ENCODE measurements around the gene TRMT1.

DNA sequence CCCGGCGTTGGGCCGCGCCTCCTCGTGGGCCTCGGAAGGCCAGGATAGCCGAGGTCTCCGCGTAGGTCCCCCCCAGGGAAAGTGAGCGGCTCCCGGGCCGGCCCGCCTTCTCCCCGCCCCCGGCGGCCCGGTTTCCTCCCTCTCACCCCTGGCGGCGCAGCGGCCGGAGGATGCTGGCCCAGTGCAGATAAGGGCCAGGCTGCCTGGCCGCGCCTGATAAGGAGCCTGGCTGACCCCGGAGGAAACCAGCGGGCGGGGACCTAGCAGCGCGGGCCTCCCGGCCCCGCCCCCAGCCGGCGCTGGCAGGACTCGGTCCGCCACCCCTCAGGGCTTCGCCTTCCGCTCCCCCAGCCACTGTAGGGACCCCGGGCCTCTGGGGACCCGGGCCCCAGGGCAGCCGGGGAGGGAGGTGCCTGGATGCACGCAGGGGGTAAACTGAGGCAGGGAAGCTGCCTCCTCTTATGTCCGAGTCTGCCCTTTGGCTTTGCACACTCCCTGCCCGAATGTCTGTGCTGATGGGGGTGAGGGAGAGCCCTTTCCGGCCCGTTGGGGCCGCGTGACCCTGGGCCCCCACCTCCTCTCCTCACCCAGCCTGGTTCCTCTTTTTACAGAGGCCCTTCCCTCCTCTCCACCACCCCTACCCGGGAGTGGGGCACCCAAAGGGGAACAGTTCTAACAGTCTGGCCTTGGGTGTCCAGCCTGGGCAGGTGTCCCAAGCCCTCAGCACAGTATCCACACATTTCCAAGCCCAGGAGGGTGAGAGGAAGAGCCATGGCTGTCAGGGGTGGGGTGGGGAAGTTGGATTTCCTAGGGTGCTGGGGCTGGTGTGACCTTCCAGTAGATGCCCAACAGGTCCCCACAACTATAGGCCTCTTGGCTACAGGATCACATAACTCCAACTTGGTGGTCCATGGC is 13.6 kb downstream of the TRMT1 start, which contains the start of gene LYL1:
- TF ChIP-seq, protein P1, sequence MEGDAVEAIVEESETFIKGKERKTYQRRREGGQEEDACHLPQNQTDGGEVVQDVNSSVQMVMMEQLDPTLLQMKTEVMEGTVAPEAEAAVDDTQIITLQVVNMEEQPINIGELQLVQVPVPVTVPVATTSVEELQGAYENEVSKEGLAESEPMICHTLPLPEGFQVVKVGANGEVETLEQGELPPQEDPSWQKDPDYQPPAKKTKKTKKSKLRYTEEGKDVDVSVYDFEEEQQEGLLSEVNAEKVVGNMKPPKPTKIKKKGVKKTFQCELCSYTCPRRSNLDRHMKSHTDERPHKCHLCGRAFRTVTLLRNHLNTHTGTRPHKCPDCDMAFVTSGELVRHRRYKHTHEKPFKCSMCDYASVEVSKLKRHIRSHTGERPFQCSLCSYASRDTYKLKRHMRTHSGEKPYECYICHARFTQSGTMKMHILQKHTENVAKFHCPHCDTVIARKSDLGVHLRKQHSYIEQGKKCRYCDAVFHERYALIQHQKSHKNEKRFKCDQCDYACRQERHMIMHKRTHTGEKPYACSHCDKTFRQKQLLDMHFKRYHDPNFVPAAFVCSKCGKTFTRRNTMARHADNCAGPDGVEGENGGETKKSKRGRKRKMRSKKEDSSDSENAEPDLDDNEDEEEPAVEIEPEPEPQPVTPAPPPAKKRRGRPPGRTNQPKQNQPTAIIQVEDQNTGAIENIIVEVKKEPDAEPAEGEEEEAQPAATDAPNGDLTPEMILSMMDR (IDR thresholded peaks at IDR 0.05; ENCODE audit: low read length) = no peak
- no peak for TF ChIP-seq EZH2 (IDR thresholded peaks at IDR 0.05; ENCODE audit: borderline replicate concordance, low read length)
